ENCODE measurements around the gene CDCP2. TPM values are rescaled to one million over a fixed set of nuclear protein-coding genes. Genes with fewer than 3 reads are reported as not detected.

CDCP2 gene
- total and polyA plus RNA-seq, 2 of the 8 experiments (the other 6 are each of a cell fraction or from before 2014, with no cell fraction given) = not detected

DNA sequence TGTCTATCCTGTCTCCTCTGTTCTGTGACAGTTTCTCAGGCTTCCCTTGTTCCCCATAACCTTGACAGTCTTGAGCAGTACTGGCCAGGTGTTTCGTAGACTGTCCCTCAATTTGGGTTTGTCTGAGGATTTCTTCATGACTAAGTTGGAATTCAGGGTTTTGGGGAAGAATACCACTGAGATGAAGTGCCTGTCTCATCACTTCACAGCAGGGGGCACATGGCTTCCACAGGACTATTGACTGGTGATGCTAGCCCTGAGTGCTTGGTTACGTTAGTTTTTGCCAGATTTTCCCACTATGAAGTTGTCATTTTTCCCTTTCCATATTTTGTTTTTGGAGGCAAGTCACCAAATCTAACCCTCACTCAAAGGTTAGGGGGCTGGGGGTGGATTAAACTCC is 45.7 kb downstream of the CDCP2 start:
- Histone ChIP-seq H3K79me2 (ENCODE audit: control insufficient read depth in 1 of 2, insufficient read depth in 2 of 2, low read length in 2 of 2) (no peaks in the 10 kb centered on the region), H3K18ac (ENCODE audit: extremely low read depth, low read length) (no peak overlapping the region; the same call in 1 of the 2 replicates), H3K79me1 (ENCODE audit: low read depth, low read length) (no peaks in the 10 kb centered on the region), H2AFZ (ENCODE audit: low read length) (no peak overlapping the region), H4K20me1 (replicated peaks in 1 of 2; ENCODE audit: control insufficient read depth in 1 of 2, insufficient read depth in 2 of 2, low read length in 2 of 2) (no peaks in the 10 kb centered on the region), H3K23ac (ENCODE audit: insufficient read length) (no peak overlapping the region), H3K36me3 (ENCODE audit: control insufficient read depth in 2 of 4, insufficient read depth in 4 of 4, low read length in 3 of 4) (no peaks in the 10 kb centered on the region), H3K4ac (replicated peaks; ENCODE audit: insufficient read length, low read depth, low read length) (no peak overlapping the region), H4K91ac (replicated peaks; ENCODE audit: insufficient read length, low read length) (no peak overlapping the region), H3K9me3 (ENCODE audit: insufficient read depth in 2 of 2, low read depth in 1 of 2, low read length in 1 of 2) (no peaks in the 10 kb centered on the region), H2BK20ac (ENCODE audit: low read length) (no peak overlapping the region), H2BK12ac (ENCODE audit: low read depth, low read length) (no peak overlapping the region), H3K9ac (replicated peaks in 1 of 4; ENCODE audit: extremely low read depth in 1 of 4, low read depth in 3 of 4, low read length in 3 of 4) (no peak overlapping the region; a peak in 1 of 7 replicates), H2BK5ac (ENCODE audit: low read depth, low read length) (no peak overlapping the region), H3K4me2 (ENCODE audit: insufficient read depth in 1 of 2, low read depth in 2 of 2, low read length in 2 of 2) (no peak overlapping the region), H2BK15ac (ENCODE audit: low read length) (no peak overlapping the region), H3K4me3 (ENCODE audit: extremely low read depth in 1 of 4, insufficient read depth in 2 of 4, low read depth in 3 of 4, low read length in 4 of 4) (no peak overlapping the region), H2AK5ac (ENCODE audit: low read depth, low read length) (no peak overlapping the region), H2BK120ac (replicated peaks; ENCODE audit: low read depth, low read length) (no peak overlapping the region), H3K27me3 (replicated peaks in 1 of 4; ENCODE audit: control insufficient read depth in 3 of 4, extremely low read depth in 1 of 4, insufficient read depth in 3 of 4, low read length in 3 of 4) (no peaks in the 10 kb centered on the region), H3K56ac (replicated peaks; ENCODE audit: insufficient read length, low read depth, low read length) (no peak overlapping the region), H3K14ac (ENCODE audit: insufficient read length) (no peak overlapping the region), H3K4me1 (replicated peaks in 1 of 4; ENCODE audit: control insufficient read depth in 3 of 4, insufficient read depth in 4 of 4, low read length in 3 of 4) (no peaks in the 10 kb centered on the region; a peak in 1 of 7 replicates), H3K27ac (ENCODE audit: low read depth, low read length) (no peak overlapping the region), H4K5ac (ENCODE audit: insufficient read length, low read depth, low read length) (no peak overlapping the region), H4K8ac (ENCODE audit: extremely low read depth, insufficient read depth, low read length) (no peak overlapping the region), H3K23me2 (ENCODE audit: low read depth, low read length) (no peaks in the 10 kb centered on the region)
- no peak for TF ChIP-seq RXRA (IDR thresholded peaks at IDR 0.05; ENCODE audit: insufficient read depth, low read depth, low read length)
- TF ChIP-seq, protein P1, sequence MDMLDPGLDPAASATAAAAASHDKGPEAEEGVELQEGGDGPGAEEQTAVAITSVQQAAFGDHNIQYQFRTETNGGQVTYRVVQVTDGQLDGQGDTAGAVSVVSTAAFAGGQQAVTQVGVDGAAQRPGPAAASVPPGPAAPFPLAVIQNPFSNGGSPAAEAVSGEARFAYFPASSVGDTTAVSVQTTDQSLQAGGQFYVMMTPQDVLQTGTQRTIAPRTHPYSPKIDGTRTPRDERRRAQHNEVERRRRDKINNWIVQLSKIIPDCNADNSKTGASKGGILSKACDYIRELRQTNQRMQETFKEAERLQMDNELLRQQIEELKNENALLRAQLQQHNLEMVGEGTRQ (IDR thresholded peaks at IDR 0.05; ENCODE audit: low read length) = no peak
- TF ChIP-seq BACH1 (IDR thresholded peaks at IDR 0.05; ENCODE audit: low read length) = no peak
- no peak for TF ChIP-seq JUN (IDR thresholded peaks at IDR 0.05; ENCODE audit: low read depth, low read length)
- CTCF ChIA-PET (ENCODE audit: partially characterized antibody) = interaction anchor here (0.6 to 1.4 kb wide), 2 partner anchors 25 to 562 kb away, joined by 3 read pairs; no protein-coding TSS in a partner anchor
- peak in 1 of 2 experiments; percentile 46 for DNase-seq (ENCODE audit: low read depth in 1 of 2, low spot score in 2 of 2)
- POLR2A ChIA-PET (ENCODE audit: partially characterized antibody) = interaction anchor here (1.1 kb wide), 1 partner anchor 93 kb away, joined by 3 read pairs; the partner anchor contains the start of genes CYB5RL and MRPL37
- FAIRE-seq = no peak
- 85% methylated on average over 2 of the region's 2 CpGs; no CpG with 5 or more reads in 1 of the 2 experiments for WGBS, 2 experiments (ENCODE audit: extremely low coverage in 1 of 2, insufficient coverage in 1 of 2, insufficient read length in 1 of 2, insufficient replicate concordance in 2 of 2, low coverage in 1 of 2, low lambda C conversion rate in 2 of 2, missing lambda C conversion rate in 1 of 2)

All from H1 (cell line).